ENCODE measurements around the gene ACAD9. TPM values are rescaled to one million over a fixed set of nuclear protein-coding genes. Genes with fewer than 3 reads are reported as not detected.
A peak's percentile ranks its signal among the peaks of the same experiment; 100 is the strongest.

Gene ACAD9
- total and polyA plus RNA-seq, 9 of the 15 experiments (the other 6 are each of a cell fraction or from before 2014, with no cell fraction given): 10.2 to 32.6 (median 22.8) TPM

GRCh38 chr3:128879125-128879969, at the start of gene ACAD9 (continued):
- peak; percentile 94 for TF ChIP-seq KHSRP (IDR thresholded peaks at IDR 0.05)
- TF ChIP-seq SMAD4 (CRISPR knock-in tag; conservative IDR thresholded peaks at IDR 0.05): peak; percentile 76
- TF ChIP-seq MYC (IDR thresholded peaks at IDR 0.05; ENCODE audit: low read depth, low read length): peak; percentile 93
- 0 out of 2 replicates have a peak, but pooled peaks have one; percentile 38 for TF ChIP-seq MYC (CRISPR knock-in tag; IDR thresholded peaks at IDR 0.05; ENCODE audit: borderline replicate concordance, low read depth)
- TF ChIP-seq LARP7 (IDR thresholded peaks at IDR 0.05): no peak
- no peak for TF ChIP-seq ARID3A (IDR thresholded peaks at IDR 0.05; ENCODE audit: borderline replicate concordance, low read depth, low read length)
- TF ChIP-seq ZNF717 (CRISPR knock-in tag; IDR thresholded peaks at IDR 0.05): no peak
- TF ChIP-seq YY1 (IDR thresholded peaks at IDR 0.05; ENCODE audit: borderline replicate concordance in 1 of 3, control insufficient read depth in 1 of 3, extremely low read depth in 1 of 3, insufficient read depth in 3 of 3, insufficient read length in 1 of 3, insufficient replicate concordance in 2 of 3, low read depth in 1 of 3, low read length in 2 of 3): peak in 2 of 3 experiments; percentile 7 to 17
- no peak for TF ChIP-seq ZBTB8A (IDR thresholded peaks at IDR 0.05; ENCODE audit: partially characterized antibody)
- TF ChIP-seq BRF1 (IDR thresholded peaks at IDR 0.05; ENCODE audit: borderline replicate concordance, extremely low read depth, insufficient read length): no peak
- TF ChIP-seq MEIS2 (IDR thresholded peaks at IDR 0.05; ENCODE audit: partially characterized antibody): peak; percentile 79
- no peak for TF ChIP-seq GABPB2 (CRISPR knock-in tag; conservative IDR thresholded peaks at IDR 0.05)
- TF ChIP-seq ZFP1 (CRISPR knock-in tag; IDR thresholded peaks at IDR 0.05): no peak
- TF ChIP-seq ZNF175 (CRISPR knock-in tag; IDR thresholded peaks at IDR 0.05; ENCODE audit: low read depth): peak; percentile 66; the same call in 1 of the 2 replicates
- TF ChIP-seq CHCHD3 (CRISPR knock-in tag; IDR thresholded peaks at IDR 0.05): no peak
- no peak for TF ChIP-seq RUNX1 (IDR thresholded peaks at IDR 0.05; ENCODE audit: low read depth)
- TF ChIP-seq KLF10 (CRISPR knock-in tag; IDR thresholded peaks at IDR 0.05): no peak
- TF ChIP-seq ZNF347 (CRISPR knock-in tag; IDR thresholded peaks at IDR 0.05; ENCODE audit: low read depth): no peak
- no peak for TF ChIP-seq ELF4 (CRISPR knock-in tag; IDR thresholded peaks at IDR 0.05)
- no peak for TF ChIP-seq ATF4 (CRISPR knock-in tag; IDR thresholded peaks at IDR 0.05)
- TF ChIP-seq SMARCA4 (IDR thresholded peaks at IDR 0.05): no peak
- peak; percentile 16; the same call in 1 of the 2 replicates for TF ChIP-seq GTF2E2 (tag; IDR thresholded peaks at IDR 0.05)
- no peak for TF ChIP-seq RBM39 (optimal IDR thresholded peaks at IDR 0.05; ENCODE audit: low read depth, low read length)
- TF ChIP-seq ZNF696 (CRISPR knock-in tag; conservative IDR thresholded peaks at IDR 0.05): no peak
- peak; percentile 49; the same call in 1 of the 2 replicates for TF ChIP-seq ZEB2 (IDR thresholded peaks at IDR 0.05)
